HepG2 (cell line): ENCODE results near the gene RPAP3. TPM values are rescaled to one million over a fixed set of nuclear protein-coding genes. Genes with fewer than 3 reads are reported as not detected.

Source experiments
- ELF3 ChIP-seq: IDR thresholded peaks from 2 replicates; pipeline ENCODE4 v1.6.1; 2016; ENCODE audit warnings: missing genetic modification reagents, missing compliant biosample characterization
- FLYWCH1 ChIP-seq: sonication (generic); formaldehyde crosslinking; IDR thresholded peaks from 2 replicates; pipeline ENCODE4 v1.8.1; 2023; ENCODE audit warnings: mild to moderate bottlenecking, missing genetic modification reagents
- IRF2 ChIP-seq: IDR thresholded peaks from 2 replicates; pipeline ENCODE4 v1.6.1; 2018; ENCODE audit warnings: missing genetic modification reagents, missing compliant biosample characterization
- ONECUT2 ChIP-seq: sonication (generic); formaldehyde crosslinking; IDR thresholded peaks from 2 replicates; pipeline ENCODE4 v1.4.0; 2020; ENCODE audit warnings: missing genetic modification reagents
- RFX5 ChIP-seq: IDR thresholded peaks from 2 replicates; pipeline ENCODE4 v1.6.1; 2011; ENCODE audit warnings: low read depth, low read length, improper control_type of control experiment
- RNF2 ChIP-seq: fragments of 450-650 bp; conservative IDR thresholded peaks from 2 replicates; pipeline ENCODE4 v1.6.1; 2016; ENCODE audit warnings: low read depth
- SOX6 ChIP-seq, 2 experiments: fragments of 450-650 bp in 1 of 2; sonication (generic) in 1 of 2; formaldehyde crosslinking in 1 of 2; IDR thresholded peaks; 2 replicates each; pipeline versions ENCODE4 v1.4.0 to v1.6.1; 2017 to 2020; ENCODE audit warnings: antibody characterized with exemption in 1 of 2, mild to moderate bottlenecking in 1 of 2, missing genetic modification reagents in 1 of 2
- ZNF17 ChIP-seq: sonication (generic); formaldehyde crosslinking; IDR thresholded peaks from 2 replicates; pipeline ENCODE4 v1.5.0; 2020; ENCODE audit warnings: mild to moderate bottlenecking, missing genetic modification reagents
- ZNF766 ChIP-seq: sonication (generic); formaldehyde crosslinking; IDR thresholded peaks from 2 replicates; pipeline ENCODE4 v1.5.0; 2020; ENCODE audit warnings: missing genetic modification reagents, borderline replicate concordance
- ZNF776 ChIP-seq: sonication (generic); formaldehyde crosslinking; IDR thresholded peaks from 2 replicates; pipeline ENCODE4 v1.4.0; 2020; ENCODE audit warnings: mild to moderate bottlenecking, missing genetic modification reagents
- ZNF883 ChIP-seq: sonication (generic); formaldehyde crosslinking; IDR thresholded peaks from 2 replicates; pipeline ENCODE4 v1.5.1; 2020; ENCODE audit warnings: mild to moderate bottlenecking, missing genetic modification reagents; ENCODE audit errors: not compliant biosample characterization
- polyA plus RNA-seq, 8 experiments: library from polyadenylated mRNA; depleted of rRNA in 3 of 8; stranded (reverse) in 7 of 8; unstranded in 1 of 8; fragments of >200 nt; fragmentation: Illumina TruSeq in 4 of 8; extraction: Trizol in 4 of 8; gene quantifications; 2 replicates each; pipeline versions ENCODE4 v1.2.1 to v1.2.3, GENCODE V29; 2011 to 2016; ENCODE audit warnings: low read depth in 4 of 8, missing spikeins in 1 of 8, mixed read lengths in 1 of 8; ENCODE audit not compliant: insufficient read depth in 1 of 8
- total RNA-seq, 5 experiments: library from RNA; depleted of rRNA; stranded (reverse); fragments of >200 nt; fragmentation: Illumina TruSeq; extraction: Trizol; gene quantifications; 2 replicates each; pipeline ENCODE4 v1.2.3, GENCODE V29; 2016; ENCODE audit warnings: low read depth in 1 of 5
- TF ChIP-seq, protein P1 (sequence below): sonication (generic); formaldehyde crosslinking; IDR thresholded peaks from 2 replicates; pipeline ENCODE4 v1.8.0; 2022; ENCODE audit warnings: missing genetic modification reagents, mild to moderate bottlenecking, borderline replicate concordance
- TF ChIP-seq, protein P2 (sequence below): IDR thresholded peaks from 2 replicates; pipeline ENCODE4 v1.6.1; 2012; ENCODE audit warnings: low read length, improper control_type of control experiment
- TF ChIP-seq, protein P3 (sequence below): sonication (generic); formaldehyde crosslinking; IDR thresholded peaks from 2 replicates; pipeline ENCODE4 v1.5.0; 2020; ENCODE audit warnings: missing genetic modification reagents, mild to moderate bottlenecking, borderline replicate concordance
- TF ChIP-seq, protein P4 (sequence below): sonication (generic); formaldehyde crosslinking; IDR thresholded peaks from 2 replicates; pipeline ENCODE4 v1.5.0; 2020; ENCODE audit warnings: mild to moderate bottlenecking, missing genetic modification reagents, borderline replicate concordance

Gene RPAP3
- total and polyA plus RNA-seq, 2 of the 13 experiments (the other 11 are each of a cell fraction or from before 2014, with no cell fraction given): 8.8 to 32.8 TPM

DNA sequence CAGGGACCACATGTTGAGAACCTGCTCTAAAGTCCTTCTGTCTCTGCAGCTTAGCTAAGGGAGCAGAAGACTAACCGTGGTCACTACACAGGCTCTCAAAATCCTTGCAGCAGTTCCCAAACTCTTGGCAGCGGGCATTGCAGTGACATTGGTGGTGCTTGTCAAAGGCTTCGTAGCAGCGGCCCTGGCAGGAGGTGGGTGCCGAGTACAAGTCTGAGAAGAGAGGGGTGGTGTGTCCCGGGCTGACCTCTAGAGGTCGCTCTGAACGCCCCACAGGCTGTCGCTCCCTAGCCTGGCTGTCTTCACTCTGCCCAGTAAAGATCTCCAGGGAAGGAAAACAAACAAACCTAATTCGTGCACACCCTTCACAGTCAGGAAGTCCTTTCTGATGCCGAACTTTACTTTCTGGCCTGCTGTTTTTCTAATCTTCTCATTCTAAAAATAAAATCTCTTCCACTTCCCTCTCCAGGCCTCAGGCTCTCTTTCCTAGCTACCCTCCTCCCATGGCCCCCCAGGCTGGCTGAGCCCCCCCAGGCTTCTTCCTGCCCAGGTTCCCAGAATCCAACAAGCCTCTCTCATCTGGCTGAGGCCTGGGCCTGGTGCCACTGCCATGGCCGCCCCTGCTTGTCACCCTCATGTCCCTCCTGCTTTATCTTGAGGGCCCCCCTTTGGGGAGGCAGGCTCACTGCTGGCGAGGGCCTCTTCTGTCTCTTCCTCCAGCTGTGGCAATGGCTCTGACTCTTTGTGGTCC, 11.8 kb upstream of the RPAP3 start (continued):
- TF ChIP-seq SOX6 (IDR thresholded peaks at IDR 0.05) (no peak), SOX6 (CRISPR knock-in tag; IDR thresholded peaks at IDR 0.05) (no peak), FLYWCH1 (CRISPR knock-in tag) (no peak), ZNF766 (CRISPR knock-in tag) (no peak), RFX5 (no peak), ONECUT2 (no peak), ELF3 (CRISPR knock-in tag) (0 out of 2 replicates have a peak, but pooled peaks have one; percentile 22), IRF2 (CRISPR knock-in tag) (0 out of 2 replicates have a peak, but pooled peaks have one; percentile 16), ZNF883 (CRISPR knock-in tag) (no peak), RNF2 (no peak), ZNF776 (CRISPR knock-in tag) (no peak), ZNF17 (CRISPR knock-in tag) (no peak)
- TF ChIP-seq, protein P1, sequence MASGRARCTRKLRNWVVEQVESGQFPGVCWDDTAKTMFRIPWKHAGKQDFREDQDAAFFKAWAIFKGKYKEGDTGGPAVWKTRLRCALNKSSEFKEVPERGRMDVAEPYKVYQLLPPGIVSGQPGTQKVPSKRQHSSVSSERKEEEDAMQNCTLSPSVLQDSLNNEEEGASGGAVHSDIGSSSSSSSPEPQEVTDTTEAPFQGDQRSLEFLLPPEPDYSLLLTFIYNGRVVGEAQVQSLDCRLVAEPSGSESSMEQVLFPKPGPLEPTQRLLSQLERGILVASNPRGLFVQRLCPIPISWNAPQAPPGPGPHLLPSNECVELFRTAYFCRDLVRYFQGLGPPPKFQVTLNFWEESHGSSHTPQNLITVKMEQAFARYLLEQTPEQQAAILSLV (CRISPR knock-in tag): no peak
- TF ChIP-seq, protein P2, sequence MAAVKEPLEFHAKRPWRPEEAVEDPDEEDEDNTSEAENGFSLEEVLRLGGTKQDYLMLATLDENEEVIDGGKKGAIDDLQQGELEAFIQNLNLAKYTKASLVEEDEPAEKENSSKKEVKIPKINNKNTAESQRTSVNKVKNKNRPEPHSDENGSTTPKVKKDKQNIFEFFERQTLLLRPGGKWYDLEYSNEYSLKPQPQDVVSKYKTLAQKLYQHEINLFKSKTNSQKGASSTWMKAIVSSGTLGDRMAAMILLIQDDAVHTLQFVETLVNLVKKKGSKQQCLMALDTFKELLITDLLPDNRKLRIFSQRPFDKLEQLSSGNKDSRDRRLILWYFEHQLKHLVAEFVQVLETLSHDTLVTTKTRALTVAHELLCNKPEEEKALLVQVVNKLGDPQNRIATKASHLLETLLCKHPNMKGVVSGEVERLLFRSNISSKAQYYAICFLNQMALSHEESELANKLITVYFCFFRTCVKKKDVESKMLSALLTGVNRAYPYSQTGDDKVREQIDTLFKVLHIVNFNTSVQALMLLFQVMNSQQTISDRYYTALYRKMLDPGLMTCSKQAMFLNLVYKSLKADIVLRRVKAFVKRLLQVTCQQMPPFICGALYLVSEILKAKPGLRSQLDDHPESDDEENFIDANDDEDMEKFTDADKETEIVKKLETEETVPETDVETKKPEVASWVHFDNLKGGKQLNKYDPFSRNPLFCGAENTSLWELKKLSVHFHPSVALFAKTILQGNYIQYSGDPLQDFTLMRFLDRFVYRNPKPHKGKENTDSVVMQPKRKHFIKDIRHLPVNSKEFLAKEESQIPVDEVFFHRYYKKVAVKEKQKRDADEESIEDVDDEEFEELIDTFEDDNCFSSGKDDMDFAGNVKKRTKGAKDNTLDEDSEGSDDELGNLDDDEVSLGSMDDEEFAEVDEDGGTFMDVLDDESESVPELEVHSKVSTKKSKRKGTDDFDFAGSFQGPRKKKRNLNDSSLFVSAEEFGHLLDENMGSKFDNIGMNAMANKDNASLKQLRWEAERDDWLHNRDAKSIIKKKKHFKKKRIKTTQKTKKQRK: no peak
- TF ChIP-seq, protein P3, sequence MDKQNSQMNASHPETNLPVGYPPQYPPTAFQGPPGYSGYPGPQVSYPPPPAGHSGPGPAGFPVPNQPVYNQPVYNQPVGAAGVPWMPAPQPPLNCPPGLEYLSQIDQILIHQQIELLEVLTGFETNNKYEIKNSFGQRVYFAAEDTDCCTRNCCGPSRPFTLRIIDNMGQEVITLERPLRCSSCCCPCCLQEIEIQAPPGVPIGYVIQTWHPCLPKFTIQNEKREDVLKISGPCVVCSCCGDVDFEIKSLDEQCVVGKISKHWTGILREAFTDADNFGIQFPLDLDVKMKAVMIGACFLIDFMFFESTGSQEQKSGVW: no peak
- TF ChIP-seq, protein P4, sequence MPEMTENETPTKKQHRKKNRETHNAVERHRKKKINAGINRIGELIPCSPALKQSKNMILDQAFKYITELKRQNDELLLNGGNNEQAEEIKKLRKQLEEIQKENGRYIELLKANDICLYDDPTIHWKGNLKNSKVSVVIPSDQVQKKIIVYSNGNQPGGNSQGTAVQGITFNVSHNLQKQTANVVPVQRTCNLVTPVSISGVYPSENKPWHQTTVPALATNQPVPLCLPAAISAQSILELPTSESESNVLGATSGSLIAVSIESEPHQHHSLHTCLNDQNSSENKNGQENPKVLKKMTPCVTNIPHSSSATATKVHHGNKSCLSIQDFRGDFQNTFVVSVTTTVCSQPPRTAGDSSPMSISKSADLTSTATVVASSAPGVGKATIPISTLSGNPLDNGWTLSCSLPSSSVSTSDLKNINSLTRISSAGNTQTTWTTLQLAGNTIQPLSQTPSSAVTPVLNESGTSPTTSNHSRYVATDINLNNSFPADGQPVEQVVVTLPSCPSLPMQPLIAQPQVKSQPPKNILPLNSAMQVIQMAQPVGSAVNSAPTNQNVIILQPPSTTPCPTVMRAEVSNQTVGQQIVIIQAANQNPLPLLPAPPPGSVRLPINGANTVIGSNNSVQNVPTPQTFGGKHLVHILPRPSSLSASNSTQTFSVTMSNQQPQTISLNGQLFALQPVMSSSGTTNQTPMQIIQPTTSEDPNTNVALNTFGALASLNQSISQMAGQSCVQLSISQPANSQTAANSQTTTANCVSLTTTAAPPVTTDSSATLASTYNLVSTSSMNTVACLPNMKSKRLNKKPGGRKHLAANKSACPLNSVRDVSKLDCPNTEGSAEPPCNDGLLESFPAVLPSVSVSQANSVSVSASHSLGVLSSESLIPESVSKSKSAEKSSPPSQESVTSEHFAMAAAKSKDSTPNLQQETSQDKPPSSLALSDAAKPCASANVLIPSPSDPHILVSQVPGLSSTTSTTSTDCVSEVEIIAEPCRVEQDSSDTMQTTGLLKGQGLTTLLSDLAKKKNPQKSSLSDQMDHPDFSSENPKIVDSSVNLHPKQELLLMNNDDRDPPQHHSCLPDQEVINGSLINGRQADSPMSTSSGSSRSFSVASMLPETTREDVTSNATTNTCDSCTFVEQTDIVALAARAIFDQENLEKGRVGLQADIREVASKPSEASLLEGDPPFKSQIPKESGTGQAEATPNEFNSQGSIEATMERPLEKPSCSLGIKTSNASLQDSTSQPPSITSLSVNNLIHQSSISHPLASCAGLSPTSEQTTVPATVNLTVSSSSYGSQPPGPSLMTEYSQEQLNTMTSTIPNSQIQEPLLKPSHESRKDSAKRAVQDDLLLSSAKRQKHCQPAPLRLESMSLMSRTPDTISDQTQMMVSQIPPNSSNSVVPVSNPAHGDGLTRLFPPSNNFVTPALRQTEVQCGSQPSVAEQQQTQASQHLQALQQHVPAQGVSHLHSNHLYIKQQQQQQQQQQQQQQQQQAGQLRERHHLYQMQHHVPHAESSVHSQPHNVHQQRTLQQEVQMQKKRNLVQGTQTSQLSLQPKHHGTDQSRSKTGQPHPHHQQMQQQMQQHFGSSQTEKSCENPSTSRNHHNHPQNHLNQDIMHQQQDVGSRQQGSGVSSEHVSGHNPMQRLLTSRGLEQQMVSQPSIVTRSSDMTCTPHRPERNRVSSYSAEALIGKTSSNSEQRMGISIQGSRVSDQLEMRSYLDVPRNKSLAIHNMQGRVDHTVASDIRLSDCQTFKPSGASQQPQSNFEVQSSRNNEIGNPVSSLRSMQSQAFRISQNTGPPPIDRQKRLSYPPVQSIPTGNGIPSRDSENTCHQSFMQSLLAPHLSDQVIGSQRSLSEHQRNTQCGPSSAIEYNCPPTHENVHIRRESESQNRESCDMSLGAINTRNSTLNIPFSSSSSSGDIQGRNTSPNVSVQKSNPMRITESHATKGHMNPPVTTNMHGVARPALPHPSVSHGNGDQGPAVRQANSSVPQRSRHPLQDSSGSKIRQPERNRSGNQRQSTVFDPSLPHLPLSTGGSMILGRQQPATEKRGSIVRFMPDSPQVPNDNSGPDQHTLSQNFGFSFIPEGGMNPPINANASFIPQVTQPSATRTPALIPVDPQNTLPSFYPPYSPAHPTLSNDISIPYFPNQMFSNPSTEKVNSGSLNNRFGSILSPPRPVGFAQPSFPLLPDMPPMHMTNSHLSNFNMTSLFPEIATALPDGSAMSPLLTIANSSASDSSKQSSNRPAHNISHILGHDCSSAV (CRISPR knock-in tag): no peak
